ENCODE results near the gene CCT4. TPM values are rescaled to one million over a fixed set of nuclear protein-coding genes. Genes with fewer than 3 reads are reported as not detected.

Gene CCT4
- total and polyA plus RNA-seq, 2 experiments from 2014 or later: 333 to 343 TPM

DNA sequence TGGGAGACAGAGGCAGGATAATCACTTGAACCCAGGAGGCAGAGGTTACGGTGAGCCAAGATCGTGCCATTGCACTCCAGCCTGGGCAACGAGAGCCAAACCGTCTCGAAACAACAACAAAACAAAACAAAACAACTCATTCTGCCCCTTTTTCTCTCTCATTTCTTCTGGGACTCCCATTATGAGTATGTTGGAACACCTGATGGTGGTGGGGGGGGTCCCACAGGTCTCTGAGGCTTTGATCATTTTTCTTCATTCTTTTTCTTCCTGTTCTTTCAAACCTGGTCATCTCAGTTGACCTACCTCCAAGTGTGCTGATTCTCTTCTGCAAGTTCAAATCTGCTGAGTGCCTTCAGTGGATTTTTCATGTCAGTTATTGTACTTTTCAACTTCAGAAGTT is 26.4 kb downstream of the CCT4 start (continued):
- TF ChIP-seq, protein P1, sequence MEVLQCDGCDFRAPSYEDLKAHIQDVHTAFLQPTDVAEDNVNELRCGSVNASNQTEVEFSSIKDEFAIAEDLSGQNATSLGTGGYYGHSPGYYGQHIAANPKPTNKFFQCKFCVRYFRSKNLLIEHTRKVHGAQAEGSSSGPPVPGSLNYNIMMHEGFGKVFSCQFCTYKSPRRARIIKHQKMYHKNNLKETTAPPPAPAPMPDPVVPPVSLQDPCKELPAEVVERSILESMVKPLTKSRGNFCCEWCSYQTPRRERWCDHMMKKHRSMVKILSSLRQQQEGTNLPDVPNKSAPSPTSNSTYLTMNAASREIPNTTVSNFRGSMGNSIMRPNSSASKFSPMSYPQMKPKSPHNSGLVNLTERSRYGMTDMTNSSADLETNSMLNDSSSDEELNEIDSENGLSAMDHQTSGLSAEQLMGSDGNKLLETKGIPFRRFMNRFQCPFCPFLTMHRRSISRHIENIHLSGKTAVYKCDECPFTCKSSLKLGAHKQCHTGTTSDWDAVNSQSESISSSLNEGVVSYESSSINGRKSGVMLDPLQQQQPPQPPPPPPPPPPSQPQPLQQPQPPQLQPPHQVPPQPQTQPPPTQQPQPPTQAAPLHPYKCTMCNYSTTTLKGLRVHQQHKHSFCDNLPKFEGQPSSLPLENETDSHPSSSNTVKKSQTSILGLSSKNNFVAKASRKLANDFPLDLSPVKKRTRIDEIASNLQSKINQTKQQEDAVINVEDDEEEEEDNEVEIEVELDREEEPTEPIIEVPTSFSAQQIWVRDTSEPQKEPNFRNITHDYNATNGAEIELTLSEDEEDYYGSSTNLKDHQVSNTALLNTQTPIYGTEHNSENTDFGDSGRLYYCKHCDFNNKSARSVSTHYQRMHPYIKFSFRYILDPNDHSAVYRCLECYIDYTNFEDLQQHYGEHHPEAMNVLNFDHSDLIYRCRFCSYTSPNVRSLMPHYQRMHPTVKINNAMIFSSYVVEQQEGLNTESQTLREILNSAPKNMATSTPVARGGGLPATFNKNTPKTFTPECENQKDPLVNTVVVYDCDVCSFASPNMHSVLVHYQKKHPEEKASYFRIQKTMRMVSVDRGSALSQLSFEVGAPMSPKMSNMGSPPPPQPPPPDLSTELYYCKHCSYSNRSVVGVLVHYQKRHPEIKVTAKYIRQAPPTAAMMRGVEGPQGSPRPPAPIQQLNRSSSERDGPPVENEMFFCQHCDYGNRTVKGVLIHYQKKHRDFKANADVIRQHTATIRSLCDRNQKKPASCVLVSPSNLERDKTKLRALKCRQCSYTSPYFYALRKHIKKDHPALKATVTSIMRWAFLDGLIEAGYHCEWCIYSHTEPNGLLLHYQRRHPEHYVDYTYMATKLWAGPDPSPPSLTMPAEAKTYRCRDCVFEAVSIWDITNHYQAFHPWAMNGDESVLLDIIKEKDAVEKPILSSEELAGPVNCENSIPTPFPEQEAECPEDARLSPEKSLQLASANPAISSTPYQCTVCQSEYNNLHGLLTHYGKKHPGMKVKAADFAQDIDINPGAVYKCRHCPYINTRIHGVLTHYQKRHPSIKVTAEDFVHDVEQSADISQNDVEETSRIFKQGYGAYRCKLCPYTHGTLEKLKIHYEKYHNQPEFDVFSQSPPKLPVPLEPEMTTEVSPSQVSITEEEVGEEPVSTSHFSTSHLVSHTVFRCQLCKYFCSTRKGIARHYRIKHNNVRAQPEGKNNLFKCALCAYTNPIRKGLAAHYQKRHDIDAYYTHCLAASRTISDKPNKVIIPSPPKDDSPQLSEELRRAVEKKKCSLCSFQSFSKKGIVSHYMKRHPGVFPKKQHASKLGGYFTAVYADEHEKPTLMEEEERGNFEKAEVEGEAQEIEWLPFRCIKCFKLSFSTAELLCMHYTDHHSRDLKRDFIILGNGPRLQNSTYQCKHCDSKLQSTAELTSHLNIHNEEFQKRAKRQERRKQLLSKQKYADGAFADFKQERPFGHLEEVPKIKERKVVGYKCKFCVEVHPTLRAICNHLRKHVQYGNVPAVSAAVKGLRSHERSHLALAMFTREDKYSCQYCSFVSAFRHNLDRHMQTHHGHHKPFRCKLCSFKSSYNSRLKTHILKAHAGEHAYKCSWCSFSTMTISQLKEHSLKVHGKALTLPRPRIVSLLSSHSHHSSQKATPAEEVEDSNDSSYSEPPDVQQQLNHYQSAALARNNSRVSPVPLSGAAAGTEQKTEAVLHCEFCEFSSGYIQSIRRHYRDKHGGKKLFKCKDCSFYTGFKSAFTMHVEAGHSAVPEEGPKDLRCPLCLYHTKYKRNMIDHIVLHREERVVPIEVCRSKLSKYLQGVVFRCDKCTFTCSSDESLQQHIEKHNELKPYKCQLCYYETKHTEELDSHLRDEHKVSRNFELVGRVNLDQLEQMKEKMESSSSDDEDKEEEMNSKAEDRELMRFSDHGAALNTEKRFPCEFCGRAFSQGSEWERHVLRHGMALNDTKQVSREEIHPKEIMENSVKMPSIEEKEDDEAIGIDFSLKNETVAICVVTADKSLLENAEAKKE (CRISPR knock-in tag; IDR thresholded peaks at IDR 0.05): no peak

DNA sequence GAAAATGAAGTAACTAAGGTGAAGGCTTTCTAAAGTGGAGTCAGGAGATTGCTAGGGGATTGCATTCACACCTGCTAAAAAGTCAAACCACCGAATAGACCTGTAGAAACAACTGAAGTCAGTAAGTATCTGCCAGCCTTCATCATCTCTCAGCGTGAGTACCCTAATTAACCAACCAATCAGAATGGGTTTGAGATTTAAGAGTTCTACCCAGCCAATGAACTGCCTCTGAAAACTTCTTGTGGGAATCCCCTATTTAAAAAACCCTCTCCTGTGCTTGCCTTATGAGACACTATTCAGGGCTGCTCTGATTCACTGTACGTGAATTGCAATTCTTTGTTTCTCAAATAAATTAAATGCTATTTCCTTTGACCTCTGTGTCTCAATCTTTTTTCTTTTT is 31.2 kb downstream of the CCT4 start:
- no peaks in the 10 kb centered on the region for H4K20me1 ChIP-seq (replicated peaks; ENCODE audit: insufficient read depth)
- peaks cover 9% of the 10 kb centered on the region; the same call in 1 of the 2 replicates for H3K9me2 ChIP-seq (ENCODE audit: insufficient read depth)
- H3K4me2 ChIP-seq: no peak overlapping the region
- Mint-ChIP-seq H3K4me3 (no peak overlapping the region), H3K27me3 (ENCODE audit: insufficient read depth, low read depth, poor library complexity) (peaks cover 14% of the 10 kb centered on the region), H3K9me3 (no peaks in the 10 kb centered on the region), H3K27ac (no peak overlapping the region), H3K36me3 (ENCODE audit: low read depth) (no peaks in the 10 kb centered on the region), H3K4me1 (peaks cover 8% of the 10 kb centered on the region; the same call in 2 of the 3 replicates)
- H3K79me2 ChIP-seq (replicated peaks; ENCODE audit: insufficient read depth): no peaks in the 10 kb centered on the region
- no peak overlapping the region for H2AFZ ChIP-seq
- no peak overlapping the region for H3K4me3 ChIP-seq
- H3K27me3 ChIP-seq (ENCODE audit: insufficient read depth): no peaks in the 10 kb centered on the region
- no peaks in the 10 kb centered on the region for H3K36me3 ChIP-seq (ENCODE audit: insufficient read depth)
- DNase-seq (ENCODE audit: low spot score): peak; percentile 13
- no peaks in the 10 kb centered on the region; the same call in 1 of the 2 replicates for H3F3A ChIP-seq (replicated peaks; ENCODE audit: low read depth)
- no peaks in the 10 kb centered on the region for H3K4me1 ChIP-seq (ENCODE audit: insufficient read depth)
- ATAC-seq: no peak
- no peak overlapping the region for H3K27ac ChIP-seq (ENCODE audit: low read depth)
- no peak for TF ChIP-seq NANOG (IDR thresholded peaks at IDR 0.05; ENCODE audit: borderline replicate concordance)
- no peak for TF ChIP-seq ZNF114 (CRISPR knock-in tag; IDR thresholded peaks at IDR 0.05)
- no peak for TF ChIP-seq EZH2 (IDR thresholded peaks at IDR 0.05; ENCODE audit: low read depth, unreplicated experiment)
- no peak for TF ChIP-seq EZH2phosphoT487 (IDR thresholded peaks at IDR 0.05; ENCODE audit: unreplicated experiment)
- TF ChIP-seq STAT1 (IDR thresholded peaks at IDR 0.05; ENCODE audit: unreplicated experiment): no peak
- no peak for TF ChIP-seq POLR2AphosphoS5 (IDR thresholded peaks at IDR 0.05; ENCODE audit: low read depth)
- no peak for TF ChIP-seq ZNF331 (CRISPR knock-in tag; IDR thresholded peaks at IDR 0.05; ENCODE audit: low read depth)
- TF ChIP-seq, protein P2, sequence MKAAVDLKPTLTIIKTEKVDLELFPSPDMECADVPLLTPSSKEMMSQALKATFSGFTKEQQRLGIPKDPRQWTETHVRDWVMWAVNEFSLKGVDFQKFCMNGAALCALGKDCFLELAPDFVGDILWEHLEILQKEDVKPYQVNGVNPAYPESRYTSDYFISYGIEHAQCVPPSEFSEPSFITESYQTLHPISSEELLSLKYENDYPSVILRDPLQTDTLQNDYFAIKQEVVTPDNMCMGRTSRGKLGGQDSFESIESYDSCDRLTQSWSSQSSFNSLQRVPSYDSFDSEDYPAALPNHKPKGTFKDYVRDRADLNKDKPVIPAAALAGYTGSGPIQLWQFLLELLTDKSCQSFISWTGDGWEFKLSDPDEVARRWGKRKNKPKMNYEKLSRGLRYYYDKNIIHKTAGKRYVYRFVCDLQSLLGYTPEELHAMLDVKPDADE (IDR thresholded peaks at IDR 0.05): no peak
- TF ChIP-seq, protein P1 (CRISPR knock-in tag; IDR thresholded peaks at IDR 0.05): no peak

All from GM23338 (cell line).